ENCODE measurements around the gene RASGRF2. TPM values are rescaled to one million over a fixed set of nuclear protein-coding genes. Genes with fewer than 3 reads are reported as not detected.
A peak's percentile ranks its signal among the peaks of the same experiment; 100 is the strongest.
"Not testable (repeated sequence)": the region's sequence is repeated elsewhere in the genome, so short reads cannot be mapped to it uniquely, and the experiment has no call there.

RASGRF2 gene
- total RNA-seq, 1 experiment from 2014 or later: 6.7 TPM

DNA sequence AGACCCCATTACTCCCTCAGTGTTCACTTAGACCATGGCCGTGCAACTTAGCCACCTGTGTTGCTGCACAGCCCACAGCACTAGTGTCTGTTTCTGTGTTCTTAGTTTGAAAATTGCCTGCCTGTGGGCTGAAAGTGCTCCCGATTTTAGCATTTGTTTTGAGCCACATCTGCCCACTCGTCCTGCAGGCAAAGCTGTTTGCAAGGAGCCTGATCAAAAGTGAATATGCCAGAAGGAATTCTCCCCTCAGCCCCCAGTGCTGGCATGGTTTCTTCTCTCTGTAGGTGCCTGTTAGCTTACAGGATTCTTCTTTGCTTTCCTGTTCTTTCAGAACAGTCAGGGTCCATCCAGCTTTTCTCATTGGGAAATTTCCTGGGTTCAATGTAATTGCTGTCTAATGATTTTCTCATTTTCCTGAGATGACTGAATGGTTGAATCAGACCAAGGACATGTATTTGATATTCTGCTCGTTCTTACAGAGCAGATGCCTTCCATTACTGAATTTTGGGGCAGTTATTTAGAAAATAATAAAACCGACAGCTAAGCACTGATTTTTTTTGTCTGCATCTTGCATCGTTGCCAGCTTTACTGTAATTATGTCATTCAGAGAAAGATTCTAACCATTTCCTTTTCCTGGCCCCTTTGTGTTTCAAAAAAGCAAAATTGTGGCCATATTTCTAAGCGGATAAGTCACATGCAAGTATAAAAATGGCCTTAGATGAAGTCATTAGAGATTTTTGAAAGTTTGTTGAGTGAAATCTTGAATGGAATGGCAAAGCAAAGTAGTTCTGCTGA is 161.9 kb downstream of the RASGRF2 start:
- Histone ChIP-seq H3K36me3 (no peaks in the 10 kb centered on the region), H3K4me1 (no peaks in the 10 kb centered on the region), H3K27me3 (no peaks in the 10 kb centered on the region), H3K9me3 (replicated peaks) (no peaks in the 10 kb centered on the region), H3K4me3 (no peak overlapping the region), H3K27ac (no peak overlapping the region)
- DNase-seq: no peak

DNA sequence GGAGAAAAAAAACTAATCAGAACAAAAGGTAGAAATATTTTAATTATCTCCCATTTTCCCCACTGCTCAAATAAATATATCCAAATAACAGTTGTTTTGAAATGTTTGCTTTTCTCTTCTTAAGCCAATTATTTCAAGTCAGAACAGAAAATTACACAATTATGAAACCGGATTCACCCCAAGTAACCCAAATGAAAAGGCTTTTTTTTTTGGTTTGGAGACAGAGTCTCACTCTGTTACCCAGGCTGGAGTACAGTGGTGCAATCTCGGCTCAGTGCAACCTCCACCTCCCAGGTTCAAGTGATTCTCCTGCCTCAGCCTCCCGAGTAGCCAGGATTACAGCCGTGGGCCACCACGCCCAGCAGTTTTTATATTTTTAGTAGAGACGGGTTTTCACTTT is 164.5 kb downstream of the RASGRF2 start:
- H3K27ac ChIP-seq; H3K9me3 ChIP-seq (replicated peaks); H3K4me1 ChIP-seq; H3K36me3 ChIP-seq; H3K4me3 ChIP-seq; H3K27me3 ChIP-seq; DNase-seq: not testable (repeated sequence)

GRCh38 chr5:81125959-81126358 is 165.8 kb downstream of the RASGRF2 start:
- Histone ChIP-seq H3K27me3 (no peaks in the 10 kb centered on the region), H3K4me3 (no peak overlapping the region)
- no peak for DNase-seq

GRCh38 chr5:81128416-81128815 is 168.3 kb downstream of the RASGRF2 start:
- H3K36me3 ChIP-seq: no peaks in the 10 kb centered on the region
- no peak for DNase-seq
- H3K4me1 ChIP-seq: no peaks in the 10 kb centered on the region
- H3K4me3 ChIP-seq: no peak overlapping the region
- H3K27ac ChIP-seq: no peak overlapping the region
- no peaks in the 10 kb centered on the region for H3K9me3 ChIP-seq (replicated peaks)
- no peaks in the 10 kb centered on the region for H3K27me3 ChIP-seq

More at GRCh38 chr5:81125959-81126358, 165.8 kb downstream of the RASGRF2 start:
- Histone ChIP-seq H3K4me1 (no peaks in the 10 kb centered on the region), H3K36me3 (no peaks in the 10 kb centered on the region), H3K27ac (no peak overlapping the region), H3K9me3 (replicated peaks) (no peaks in the 10 kb centered on the region)

GRCh38 chr5:81132381-81132780 is 172.2 kb downstream of the RASGRF2 start:
- DNase-seq: no peak

DNA sequence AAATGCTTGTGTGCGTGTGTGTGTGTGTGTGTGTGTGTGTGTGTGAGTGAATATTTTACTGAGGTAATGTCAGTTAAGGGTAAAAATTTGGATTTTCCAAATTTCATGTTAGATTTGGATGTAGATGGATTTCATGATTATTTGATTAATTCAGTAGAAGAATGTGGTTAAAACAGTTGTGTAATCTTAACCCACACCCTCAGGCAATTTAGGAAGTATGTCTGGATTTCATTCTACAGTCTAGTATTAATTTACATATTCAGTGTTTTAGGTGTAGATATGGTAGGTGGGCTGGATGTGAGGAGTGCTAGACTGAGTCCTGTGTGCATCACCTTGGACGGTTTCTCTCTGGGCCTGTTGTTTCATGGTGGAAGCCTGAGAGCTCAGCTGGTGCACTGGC is 173.9 kb downstream of the RASGRF2 start:
- H3K4me1 ChIP-seq: no peaks in the 10 kb centered on the region
- no peaks in the 10 kb centered on the region for H3K27me3 ChIP-seq
- no peaks in the 10 kb centered on the region for H3K9me3 ChIP-seq (replicated peaks)
- no peaks in the 10 kb centered on the region for H3K36me3 ChIP-seq
- H3K27ac ChIP-seq: no peak overlapping the region
- no peak for DNase-seq
- H3K4me3 ChIP-seq: no peak overlapping the region

More at GRCh38 chr5:81132381-81132780, 172.2 kb downstream of the RASGRF2 start:
- H3K36me3 ChIP-seq: no peaks in the 10 kb centered on the region
- no peak overlapping the region for H3K4me3 ChIP-seq
- H3K4me1 ChIP-seq: no peaks in the 10 kb centered on the region
- no peak overlapping the region for H3K27ac ChIP-seq
- no peaks in the 10 kb centered on the region for H3K9me3 ChIP-seq (replicated peaks)
- H3K27me3 ChIP-seq: no peaks in the 10 kb centered on the region

- Histone ChIP-seq H3K27ac (no peak overlapping the region), H3K9me3 (replicated peaks) (no peaks in the 10 kb centered on the region), H3K4me3 (no peak overlapping the region), H3K36me3 (no peaks in the 10 kb centered on the region), H3K4me1 (no peaks in the 10 kb centered on the region), H3K27me3 (no peaks in the 10 kb centered on the region)
- no peak for DNase-seq
These were observed 174.4 kb downstream of the RASGRF2 start for GRCh38 chr5:81134566-81134965.

DNA sequence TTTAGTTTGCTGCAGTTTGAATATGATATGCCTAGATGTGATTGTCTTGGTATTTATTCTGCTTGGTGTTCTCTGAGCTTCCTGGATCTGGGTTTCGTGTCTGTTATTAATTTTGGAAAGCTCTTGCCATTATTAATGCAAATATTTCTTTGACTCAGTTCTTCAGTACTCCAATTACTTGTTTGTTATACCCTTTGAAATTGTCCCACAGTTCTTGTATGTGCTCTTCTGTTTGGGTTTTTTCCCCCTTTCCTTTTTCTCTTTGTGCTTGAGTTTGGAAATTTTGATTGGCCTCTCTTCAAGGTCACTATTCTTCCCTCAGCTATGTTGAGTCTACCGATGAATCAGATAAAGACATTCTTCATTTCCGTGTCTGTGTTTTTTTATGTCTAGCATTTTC is 176.4 kb downstream of the RASGRF2 start:
- Histone ChIP-seq H3K4me1 (peaks cover 9% of the 10 kb centered on the region), H3K27me3 (no peaks in the 10 kb centered on the region), H3K9me3 (replicated peaks) (no peaks in the 10 kb centered on the region), H3K4me3 (no peak overlapping the region), H3K27ac (no peak overlapping the region), H3K36me3 (no peaks in the 10 kb centered on the region)
- DNase-seq: no peak

- peaks cover 9% of the 10 kb centered on the region for H3K4me1 ChIP-seq
- no peak for DNase-seq
These were observed 177.7 kb downstream of the RASGRF2 start for GRCh38 chr5:81137833-81138232.

GRCh38 chr5:81140441-81140840 is 180.3 kb downstream of the RASGRF2 start:
- DNase-seq: peak; percentile 34 to 56
- peaks cover 9% of the 10 kb centered on the region for H3K4me1 ChIP-seq
- H3K36me3 ChIP-seq: no peaks in the 10 kb centered on the region
- no peak overlapping the region for H3K27ac ChIP-seq
- H3K4me3 ChIP-seq: no peak overlapping the region
- no peaks in the 10 kb centered on the region for H3K27me3 ChIP-seq
- no peaks in the 10 kb centered on the region for H3K9me3 ChIP-seq (replicated peaks)

More at GRCh38 chr5:81137833-81138232, 177.7 kb downstream of the RASGRF2 start:
- Histone ChIP-seq H3K4me3 (no peak overlapping the region), H3K9me3 (replicated peaks) (no peaks in the 10 kb centered on the region), H3K27ac (no peak overlapping the region), H3K36me3 (no peaks in the 10 kb centered on the region), H3K27me3 (no peaks in the 10 kb centered on the region)

GRCh38 chr5:81140943-81141342 is 180.8 kb downstream of the RASGRF2 start:
- H3K36me3 ChIP-seq: no peaks in the 10 kb centered on the region
- DNase-seq: peak in 1 of 2 experiments; percentile 36
- no peak overlapping the region for H3K4me3 ChIP-seq
- H3K27me3 ChIP-seq: no peaks in the 10 kb centered on the region
- no peak overlapping the region for H3K27ac ChIP-seq
- peaks cover 9% of the 10 kb centered on the region for H3K4me1 ChIP-seq
- no peaks in the 10 kb centered on the region for H3K9me3 ChIP-seq (replicated peaks)

GRCh38 chr5:81142108-81142507 is 181.9 kb downstream of the RASGRF2 start:
- Histone ChIP-seq H3K4me3 (no peak overlapping the region), H3K9me3 (replicated peaks) (no peaks in the 10 kb centered on the region), H3K27ac (no peak overlapping the region), H3K4me1 (peaks cover 21% of the 10 kb centered on the region), H3K27me3 (no peaks in the 10 kb centered on the region), H3K36me3 (no peaks in the 10 kb centered on the region)
- DNase-seq: no peak

- peaks cover 31% of the 10 kb centered on the region for H3K4me1 ChIP-seq
- no peak overlapping the region for H3K27ac ChIP-seq
- no peaks in the 10 kb centered on the region for H3K27me3 ChIP-seq
- DNase-seq: no peak
- no peaks in the 10 kb centered on the region for H3K36me3 ChIP-seq
- no peaks in the 10 kb centered on the region for H3K9me3 ChIP-seq (replicated peaks)
- H3K4me3 ChIP-seq: no peak overlapping the region
These were observed 185.3 kb downstream of the RASGRF2 start for GRCh38 chr5:81145329-81145935.

DNA sequence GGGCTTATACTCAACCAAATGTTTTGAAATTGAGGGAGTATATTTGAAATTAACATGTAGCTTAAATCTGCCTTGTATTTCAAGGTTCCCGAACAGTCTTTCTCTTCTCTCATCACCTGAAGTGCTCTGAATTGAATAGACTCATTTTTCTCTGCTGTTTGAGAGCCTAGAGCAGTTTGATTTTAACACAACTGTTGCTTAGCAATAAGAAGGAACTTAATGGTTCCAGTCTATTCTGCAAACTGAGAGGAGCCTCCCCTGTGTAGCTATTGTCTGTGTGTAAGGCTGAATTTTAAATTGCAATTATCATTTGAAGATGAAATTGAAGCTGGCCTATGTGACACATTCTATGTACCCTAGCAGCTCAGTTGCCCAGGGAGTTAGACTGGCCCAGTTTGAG is 185.9 kb downstream of the RASGRF2 start:
- Histone ChIP-seq H3K4me3 (no peak overlapping the region), H3K27me3 (no peaks in the 10 kb centered on the region), H3K9me3 (replicated peaks) (no peaks in the 10 kb centered on the region), H3K27ac (no peak overlapping the region), H3K36me3 (no peaks in the 10 kb centered on the region), H3K4me1 (peaks cover 27% of the 10 kb centered on the region)
- DNase-seq: no peak

DNA sequence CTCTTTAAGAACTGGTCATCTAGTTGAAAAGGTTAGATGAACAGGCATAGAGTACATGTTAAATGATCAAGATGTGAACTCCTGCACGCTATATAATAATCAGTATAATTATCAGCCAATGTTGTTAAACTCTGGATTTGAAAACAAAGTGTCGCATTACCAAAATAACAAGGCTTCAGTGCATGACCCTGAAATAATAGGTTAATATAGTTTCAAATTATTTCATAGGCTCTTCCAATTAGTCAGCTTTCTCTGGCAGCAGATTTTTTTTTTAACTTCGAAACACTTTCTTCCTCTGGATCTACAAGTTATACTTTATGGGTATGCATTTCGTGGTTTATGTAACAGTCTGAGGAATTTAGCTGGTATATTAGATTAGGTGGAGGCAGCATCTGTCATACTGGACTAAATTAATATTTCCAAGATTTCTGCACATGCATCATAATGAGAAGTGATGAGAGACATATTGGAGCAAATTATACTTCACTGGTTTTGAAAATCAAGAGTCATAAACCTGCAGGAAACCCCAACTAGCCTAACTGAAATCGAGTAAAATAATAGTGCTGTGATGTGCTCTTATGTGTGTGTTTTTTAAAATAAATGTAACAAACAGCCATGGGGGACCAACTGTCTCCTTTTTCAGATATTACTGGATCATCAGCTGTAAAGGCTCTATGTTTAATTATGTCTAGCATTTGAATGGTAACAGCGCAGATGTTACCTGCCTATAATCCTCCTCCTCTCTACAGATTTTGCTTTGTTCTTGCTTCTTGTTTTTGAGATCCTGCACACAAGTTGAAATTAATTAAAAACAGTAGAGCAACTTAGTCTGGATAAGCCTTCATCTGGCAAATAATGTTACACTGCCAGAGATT is 187.1 kb downstream of the RASGRF2 start:
- Histone ChIP-seq H3K27ac (no peak overlapping the region), H3K36me3 (no peaks in the 10 kb centered on the region), H3K27me3 (no peaks in the 10 kb centered on the region), H3K4me3 (no peak overlapping the region), H3K9me3 (replicated peaks) (no peaks in the 10 kb centered on the region), H3K4me1 (peaks cover 33% of the 10 kb centered on the region)
- DNase-seq: no peak
